HG03565 (cell line): ENCODE measurements around the gene PACS1.

Experiments
- ATAC-seq: cut with Tn5 transposase; IDR thresholded peaks from one replicate; pipeline ENCODE4 v1.9.1; 2021; ENCODE audit warnings: mild to moderate bottlenecking, moderate library complexity; ENCODE audit not compliant: unreplicated experiment

Gene PACS1

DNA sequence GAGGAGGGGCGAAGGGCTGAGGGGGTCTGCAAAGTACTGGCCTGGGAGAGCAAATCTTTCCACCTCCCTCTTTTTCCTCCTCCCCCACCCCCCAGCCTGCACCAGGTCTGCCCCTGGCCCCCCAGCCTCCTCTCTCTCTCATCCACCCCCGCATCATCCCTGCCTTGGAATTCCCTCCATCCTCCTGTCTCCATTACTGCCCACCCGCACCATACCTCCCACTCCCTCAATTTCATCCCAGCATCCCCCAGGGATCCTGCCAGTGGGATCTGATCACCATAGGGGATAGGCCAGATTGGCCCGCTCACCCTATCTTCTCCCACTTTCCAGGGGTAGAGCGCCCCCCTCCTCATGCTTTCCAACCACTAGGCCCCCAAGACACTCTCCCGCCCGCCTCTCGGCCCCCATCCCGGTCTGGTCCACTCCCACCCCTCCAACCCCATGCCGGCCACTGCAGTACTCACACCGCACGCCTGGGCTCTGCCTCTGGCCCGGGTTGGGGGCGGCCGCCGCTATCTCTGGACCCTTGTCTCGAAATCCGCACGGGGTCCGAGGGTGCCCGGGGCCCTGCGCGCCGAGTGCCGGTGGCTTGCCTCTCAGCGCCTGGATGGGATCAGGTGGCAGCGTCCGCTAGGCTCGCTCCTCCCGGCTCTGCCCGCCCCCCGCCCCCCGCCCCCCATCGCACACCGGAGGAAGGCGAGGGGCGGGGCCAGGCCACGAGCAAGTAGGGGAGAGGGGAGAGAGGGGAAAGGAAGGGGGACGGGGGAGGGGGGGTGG lies 21.3 kb upstream of the PACS1 start, which contains the start of gene GAL3ST3:
GAL3ST3 (minus strand) TSS at position 615 of the 777 bp plus-strand sequence. CDS start 3,746 bp downstream, outside the sequence.
- no peak for ATAC-seq

DNA sequence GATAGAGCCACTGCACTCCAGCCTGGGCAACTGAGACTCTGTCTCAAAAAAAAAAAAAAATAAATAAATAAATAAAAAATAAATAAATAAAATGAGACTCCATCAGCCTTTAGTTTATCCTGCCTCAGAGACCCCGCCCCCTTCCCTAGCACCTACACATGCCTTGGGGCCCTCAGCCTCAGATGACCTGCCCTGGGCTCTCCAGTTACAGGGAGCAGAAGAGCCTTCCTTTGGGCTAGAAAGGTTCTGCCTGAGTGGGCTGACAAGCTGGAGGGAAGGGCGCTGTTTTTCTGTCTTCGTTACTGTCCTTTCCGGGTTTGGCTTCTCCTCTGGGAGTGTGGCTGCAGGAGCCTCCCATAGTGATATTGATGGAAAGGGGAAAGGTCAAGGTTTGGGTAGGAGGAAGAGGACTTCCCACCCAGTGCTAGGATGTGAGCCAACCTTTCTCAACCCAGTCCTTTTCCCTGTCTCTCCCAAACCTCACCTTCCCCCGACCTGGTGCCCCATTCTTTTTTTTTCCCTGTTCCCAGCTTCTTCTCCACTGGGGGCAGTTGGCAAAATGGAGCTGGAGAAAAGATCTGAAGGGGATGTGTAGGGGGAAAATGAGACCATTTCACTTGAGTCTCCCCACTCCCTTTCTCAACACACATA lies 19.4 kb upstream of the PACS1 start:
- no peak for ATAC-seq

DNA sequence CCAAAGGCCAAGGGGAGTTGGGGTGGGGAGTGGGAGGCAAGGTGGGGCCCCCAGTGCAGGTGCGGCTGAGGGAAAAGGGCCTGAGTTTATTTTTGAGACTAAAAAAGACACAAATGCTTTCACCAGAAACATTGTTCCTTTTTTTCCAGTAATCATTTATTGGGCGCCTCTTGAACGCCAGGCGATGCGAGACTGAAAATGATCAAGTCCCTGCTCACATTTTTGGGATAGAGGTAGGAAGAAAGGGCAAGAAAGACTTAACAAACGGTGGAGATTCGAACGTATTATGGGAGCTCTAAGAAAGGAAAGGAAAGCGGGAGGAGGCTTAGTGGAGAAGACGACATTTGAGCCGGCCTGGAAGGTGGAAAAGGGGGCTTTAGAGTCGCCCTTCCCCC lies 18.7 kb upstream of the PACS1 start:
- ATAC-seq, result no peak

DNA sequence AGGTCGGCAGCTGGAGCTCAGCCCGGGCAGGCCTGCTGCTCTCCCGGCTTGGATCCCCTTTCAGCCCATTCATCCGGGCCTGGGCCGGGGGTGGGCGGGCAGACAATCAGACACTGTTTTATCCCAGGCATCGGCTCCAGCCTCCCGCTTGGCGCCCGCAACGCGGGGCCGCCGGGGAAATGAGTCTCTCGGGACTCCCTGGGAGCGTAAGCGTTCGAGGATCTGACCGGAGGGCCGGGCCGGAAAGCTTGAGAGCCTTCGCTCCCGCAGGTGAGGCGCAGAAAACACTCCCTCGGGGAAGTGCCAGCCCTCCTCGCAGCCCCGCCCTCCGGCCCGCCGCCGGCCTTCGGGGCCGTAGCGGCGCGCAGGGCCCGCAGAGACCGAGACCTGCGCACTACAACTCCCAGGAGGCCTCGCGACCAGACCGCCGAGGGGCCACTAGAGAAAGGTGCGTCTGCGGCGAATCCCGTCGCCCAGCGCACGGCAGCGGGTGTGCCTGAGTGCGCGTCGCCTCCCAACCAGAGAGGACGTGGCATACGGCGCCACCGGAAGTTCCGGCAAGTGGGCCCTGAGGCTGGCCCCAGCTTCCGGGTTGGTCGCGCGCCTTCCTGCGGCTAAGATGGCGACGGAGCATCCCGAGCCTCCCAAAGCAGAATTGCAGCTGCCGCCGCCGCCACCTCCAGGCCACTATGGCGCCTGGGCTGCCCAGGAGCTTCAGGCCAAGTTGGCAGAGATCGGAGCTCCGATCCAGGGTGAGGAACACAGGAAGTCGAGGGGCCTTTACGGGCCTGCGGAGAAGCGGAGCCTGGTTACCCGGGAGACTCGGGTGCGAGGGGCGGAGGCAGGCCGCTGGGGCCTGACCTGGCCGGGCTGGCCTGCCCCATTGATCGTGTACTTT lies 18.1 kb upstream of the PACS1 start, which contains the start of gene SF3B2:
SF3B2 (plus strand) TSS at position 599 of the 898 bp plus-strand sequence; CDS start at position 620, 21 bp downstream.
- ATAC-seq, result peak; percentile 92

DNA sequence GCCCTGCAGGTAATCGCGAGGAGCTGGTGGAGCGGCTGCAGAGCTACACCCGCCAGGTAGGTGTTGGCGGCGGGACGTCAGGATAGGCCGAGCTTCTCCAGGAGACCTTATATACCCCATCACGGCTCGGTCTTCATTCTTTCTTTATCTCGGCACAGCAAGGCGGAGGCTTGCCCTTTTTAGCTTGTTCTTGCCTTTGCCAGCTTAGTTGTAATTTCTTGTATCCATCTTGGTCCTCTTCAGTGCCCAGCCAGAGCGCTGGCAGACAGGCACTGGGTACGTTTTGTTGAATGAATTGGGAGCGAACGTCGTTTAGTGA lies 17.4 kb upstream of the PACS1 start:
- ATAC-seq, result no peak

DNA sequence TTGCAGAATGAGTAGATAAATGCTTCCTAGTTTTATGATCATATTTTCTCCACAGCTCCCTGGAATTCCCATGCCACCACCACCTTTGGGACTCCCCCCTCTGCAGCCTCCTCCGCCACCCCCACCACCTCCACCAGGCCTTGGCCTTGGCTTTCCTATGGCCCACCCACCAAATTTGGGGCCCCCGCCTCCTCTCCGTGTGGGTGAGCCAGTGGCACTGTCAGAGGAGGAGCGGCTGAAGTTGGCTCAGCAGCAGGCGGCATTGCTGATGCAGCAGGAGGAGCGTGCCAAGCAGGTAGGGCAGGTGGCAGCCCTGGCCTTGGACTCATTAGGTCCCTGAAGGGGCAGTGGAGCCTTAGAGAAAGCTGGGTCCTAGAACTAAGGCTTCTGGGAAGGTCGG lies 15.1 kb upstream of the PACS1 start:
- ATAC-seq, result no peak

DNA sequence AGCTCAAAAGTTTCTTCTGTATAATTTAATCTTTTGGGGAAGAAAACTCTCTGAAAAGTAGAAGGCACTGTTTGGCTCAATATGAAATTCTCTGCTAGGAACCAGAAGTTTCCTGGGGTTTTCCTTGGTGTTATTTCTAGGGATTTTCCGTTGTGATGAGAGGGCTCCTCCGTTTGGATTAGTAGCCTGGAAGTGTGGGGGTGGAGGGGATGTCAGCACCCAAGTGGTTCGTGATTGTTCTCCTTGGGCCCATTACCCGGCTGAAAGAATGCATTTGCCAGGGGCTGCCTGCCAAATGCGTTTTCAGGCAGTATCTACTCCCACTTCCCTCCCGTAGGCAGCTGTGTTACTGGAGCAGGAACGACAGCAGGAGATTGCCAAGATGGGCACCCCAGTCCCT lies 13.6 kb upstream of the PACS1 start:
- ATAC-seq, result no peak

DNA sequence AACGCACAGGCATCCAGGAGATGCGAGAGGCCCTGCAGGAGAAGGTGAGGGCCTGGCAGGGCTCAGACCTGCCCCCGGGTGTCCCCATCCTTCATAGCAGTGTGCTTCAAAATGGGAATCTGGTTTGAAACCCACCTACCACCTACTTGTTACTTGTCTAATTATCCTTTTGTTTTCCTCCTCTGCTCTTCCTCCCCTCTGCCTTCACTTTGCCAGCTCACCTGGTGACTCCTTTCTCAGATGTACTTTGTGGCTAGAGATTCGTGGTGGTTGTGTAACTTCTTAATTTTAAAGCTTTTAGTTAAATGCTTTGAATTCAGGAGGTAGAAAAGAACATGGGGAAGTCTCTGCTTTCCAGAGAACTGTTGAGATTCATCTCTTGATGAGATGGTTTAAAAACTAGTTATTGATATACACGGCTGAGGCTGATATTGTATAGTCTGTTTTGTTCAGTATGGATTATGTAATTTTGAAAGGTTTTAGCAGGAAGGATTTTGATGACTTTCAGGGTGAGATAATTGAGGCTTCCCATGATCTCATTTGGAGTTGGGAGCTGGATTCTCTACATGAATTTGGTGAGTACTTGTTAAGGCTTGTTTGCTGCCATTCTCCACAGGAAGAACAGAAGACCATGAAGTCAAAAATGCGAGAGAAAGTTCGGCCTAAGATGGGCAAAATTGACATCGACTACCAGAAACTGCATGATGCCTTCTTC lies 9.9 kb upstream of the PACS1 start:
- no peak for ATAC-seq

DNA sequence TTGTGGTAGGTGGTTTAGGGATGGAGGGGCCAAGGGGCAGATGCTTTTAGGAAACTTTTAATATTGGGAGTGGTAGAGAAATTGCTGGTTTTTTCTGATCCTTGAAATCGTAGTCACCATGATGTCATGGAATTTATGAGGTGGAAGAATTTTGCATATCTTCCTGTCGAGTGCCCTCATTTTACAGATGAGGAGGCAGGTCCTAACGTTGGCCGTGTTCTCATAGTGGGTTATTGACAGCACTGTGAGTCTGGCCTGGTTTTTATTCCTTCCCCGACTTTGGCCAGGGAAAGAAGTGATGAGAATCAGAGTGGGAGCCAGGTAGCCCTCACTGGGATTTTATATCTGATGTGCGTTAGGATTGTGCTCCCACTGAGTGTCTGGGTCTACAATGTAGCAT lies 8.8 kb upstream of the PACS1 start:
- no peak for ATAC-seq

DNA sequence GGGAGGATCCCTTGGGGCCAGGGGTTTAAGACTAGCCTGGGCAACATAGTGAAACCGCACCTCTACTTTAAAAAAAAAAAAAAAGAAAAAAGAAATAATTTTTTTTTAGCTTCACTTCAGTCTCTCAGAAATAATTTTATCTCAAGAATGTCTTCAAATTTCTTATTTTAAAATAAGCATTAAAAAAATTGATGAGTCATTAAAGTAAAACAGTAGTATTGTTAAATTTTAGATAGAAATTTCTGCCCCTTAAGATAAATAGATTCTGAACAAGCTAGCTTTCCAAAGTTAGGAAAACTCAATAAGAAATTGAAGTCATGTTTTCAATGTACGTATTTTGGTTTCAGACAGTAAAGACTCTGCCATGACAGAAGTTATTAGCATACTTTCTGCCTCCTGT lies 7.7 kb upstream of the PACS1 start:
- no peak for ATAC-seq

DNA sequence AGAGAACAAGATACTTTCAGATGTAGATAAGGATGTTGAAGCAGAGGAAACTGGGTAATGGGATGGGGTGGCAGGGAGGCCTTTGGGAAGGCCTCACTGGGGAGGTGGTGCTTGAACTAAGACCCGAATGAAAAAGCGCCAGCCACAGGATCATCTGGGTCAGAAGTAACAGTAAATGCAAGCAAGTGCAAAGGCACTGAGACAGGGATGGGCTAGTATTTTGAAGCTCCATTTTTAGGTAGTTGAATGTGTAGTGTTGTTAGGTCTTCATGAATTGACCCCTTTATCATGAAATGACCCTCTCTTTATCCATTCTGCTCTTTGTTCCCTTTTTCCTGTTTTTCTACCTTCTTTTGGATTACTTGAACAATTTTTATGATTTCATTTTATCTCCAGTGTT lies 6.2 kb upstream of the PACS1 start:
- ATAC-seq, result no peak

DNA sequence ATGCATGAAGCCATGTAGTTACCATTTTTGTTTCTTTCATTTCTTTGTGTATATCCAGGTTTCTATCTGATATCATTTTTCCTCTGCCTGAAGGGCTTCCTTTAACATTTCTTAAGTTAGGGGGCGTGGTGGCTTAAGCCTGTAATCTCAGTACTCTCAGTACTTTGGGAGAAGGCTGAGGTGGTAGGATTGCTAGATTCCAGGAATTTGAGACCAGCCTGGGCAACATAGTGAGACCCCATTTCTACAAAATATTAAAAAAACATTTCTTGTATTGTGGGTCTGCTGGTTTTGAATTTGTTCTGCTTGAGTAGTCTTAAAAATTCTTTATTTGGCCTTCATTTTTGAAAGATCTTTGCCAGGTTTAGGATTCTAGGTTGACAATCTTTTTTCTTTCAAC lies 5.5 kb upstream of the PACS1 start:
- ATAC-seq, result no peak

DNA sequence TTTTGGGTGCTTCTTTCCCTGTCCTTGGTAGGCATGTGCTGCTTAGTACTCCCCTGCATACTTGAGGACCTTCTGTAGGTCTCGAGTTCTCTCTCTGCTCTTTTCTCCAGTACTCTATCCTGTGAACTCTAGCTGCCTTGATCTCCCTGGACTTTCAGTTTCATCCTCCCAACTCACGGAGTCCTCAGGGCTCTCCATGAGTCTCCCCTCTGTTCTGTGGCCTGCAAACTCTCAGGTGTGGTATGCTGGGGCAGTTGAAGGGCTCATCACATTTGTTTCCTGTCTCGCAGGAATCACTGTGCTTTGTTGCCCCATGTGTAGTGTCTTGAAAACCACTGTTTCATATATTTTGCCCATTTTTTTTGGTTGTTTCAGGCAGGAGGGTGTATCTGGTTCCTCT lies 3.3 kb upstream of the PACS1 start:
- no peak for ATAC-seq

DNA sequence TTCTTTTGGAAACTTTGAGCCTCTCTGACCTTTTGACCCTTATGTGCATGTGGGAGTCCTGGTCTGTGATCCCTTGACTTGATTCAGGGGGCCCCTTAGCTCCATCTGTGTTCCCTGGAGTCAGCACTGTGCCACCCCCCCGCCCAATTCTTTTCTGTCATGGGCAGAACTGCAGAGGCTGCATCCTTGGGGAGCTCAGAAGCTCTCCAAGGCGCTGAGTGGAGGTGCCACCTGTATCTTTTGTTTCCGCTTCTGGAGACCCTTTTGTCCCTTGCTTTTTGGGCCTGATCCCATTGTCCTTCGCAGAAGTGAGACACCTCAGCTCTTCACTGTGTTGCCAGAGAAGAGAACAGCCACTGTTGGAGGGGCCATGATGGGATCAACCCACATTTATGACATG lies 2.4 kb upstream of the PACS1 start:
- no peak for ATAC-seq

DNA sequence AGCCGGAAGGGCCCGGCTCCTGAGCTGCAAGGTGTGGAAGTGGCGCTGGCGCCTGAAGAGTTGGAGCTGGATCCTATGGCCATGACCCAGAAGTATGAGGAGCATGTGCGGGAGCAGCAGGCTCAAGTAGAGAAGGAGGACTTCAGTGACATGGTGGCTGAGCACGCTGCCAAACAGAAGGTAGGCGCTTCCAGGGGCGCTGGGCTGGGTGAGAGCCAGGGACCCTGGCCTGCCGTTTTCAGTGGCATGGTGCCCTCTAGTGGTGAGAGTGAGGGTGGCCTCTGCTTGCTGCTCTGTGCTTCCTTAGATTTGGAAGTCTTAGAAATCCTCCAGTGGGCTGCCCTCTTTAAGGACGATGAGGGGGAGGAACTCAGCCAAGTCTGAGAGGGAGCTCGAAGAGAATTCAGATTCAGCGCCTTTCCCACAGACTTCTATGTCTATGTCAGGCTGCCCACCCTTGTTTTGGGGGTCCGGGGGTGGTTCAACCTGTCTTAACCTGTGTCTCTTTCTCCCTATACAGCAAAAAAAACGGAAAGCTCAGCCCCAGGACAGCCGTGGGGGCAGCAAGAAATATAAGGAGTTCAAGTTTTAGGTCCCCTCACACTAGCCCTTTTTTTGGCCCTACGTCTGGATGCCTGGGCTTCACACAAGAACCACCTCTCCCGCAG lies 1.8 kb upstream of the PACS1 start:
- no peak for ATAC-seq

DNA sequence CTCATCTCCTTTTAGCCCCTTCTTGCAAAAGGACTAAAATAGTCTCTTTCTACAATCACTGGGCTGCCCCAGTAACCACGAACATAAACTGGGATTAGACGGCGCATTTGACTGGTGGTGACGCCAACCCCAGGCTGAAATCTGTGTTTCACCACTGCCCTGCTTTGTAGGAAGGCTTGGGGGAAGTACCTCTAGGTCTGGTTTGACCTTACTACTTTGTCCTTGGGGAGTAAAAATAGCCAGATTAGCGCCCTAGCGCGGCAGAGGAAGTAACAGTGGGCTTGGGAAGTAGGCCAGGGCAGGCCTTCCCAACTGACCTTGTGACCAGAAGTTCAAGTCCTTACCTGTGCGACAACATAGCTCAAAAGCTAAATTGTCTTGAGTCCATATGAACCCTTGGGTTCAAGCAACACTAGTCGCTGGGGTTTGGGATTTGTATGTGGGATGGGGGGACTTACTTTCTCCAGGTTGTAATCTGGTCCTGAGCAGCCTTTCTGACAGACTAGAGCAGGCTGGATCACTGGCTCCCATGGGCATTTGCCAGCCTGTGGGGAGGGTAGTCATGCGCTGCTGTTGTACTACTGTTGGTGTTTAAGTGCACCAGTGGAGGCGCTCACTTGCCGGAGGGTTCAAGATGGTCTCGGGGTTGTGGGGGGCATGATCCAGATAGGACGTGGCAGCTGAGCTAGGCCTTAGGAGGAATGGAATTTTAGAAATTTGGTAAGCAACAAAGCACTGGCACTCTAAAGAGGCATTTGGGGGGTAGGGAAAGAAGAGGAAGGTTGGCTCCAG lies 953 bp upstream of the PACS1 start:
- no peak for ATAC-seq

DNA sequence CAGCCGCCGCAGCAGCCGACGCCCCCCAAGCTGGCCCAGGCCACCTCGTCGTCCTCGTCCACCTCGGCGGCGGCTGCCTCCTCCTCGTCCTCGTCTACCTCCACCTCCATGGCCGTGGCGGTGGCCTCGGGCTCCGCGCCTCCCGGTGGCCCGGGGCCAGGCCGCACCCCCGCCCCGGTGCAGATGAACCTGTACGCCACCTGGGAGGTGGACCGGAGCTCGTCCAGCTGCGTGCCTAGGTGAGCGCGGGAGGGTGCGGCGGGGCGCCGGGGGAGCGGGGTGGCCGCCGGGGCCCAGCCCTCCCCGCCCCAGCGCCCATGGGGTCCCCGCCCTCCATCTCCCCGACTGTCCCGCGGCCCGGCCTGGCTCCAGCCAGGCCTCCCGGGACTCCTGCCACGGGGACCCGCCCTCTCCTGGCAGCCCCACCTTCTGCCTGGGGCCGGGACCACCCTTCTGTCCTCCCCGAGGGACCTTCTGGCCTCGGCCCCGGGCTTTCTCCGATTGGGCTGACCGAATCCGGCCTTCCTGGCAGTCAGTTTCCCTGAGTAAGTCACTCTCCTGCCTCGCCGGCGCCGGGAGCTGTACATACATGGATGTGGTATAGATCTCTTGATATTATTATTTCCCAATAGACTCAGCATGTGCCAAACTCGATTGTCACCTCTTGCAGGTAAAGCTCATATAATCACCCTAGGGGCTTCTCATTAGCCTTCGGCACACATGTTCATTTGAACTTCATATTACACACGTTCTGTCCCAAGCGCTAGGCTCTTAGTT lies 720 bp downstream of the PACS1 start:
- ATAC-seq, result no peak

DNA sequence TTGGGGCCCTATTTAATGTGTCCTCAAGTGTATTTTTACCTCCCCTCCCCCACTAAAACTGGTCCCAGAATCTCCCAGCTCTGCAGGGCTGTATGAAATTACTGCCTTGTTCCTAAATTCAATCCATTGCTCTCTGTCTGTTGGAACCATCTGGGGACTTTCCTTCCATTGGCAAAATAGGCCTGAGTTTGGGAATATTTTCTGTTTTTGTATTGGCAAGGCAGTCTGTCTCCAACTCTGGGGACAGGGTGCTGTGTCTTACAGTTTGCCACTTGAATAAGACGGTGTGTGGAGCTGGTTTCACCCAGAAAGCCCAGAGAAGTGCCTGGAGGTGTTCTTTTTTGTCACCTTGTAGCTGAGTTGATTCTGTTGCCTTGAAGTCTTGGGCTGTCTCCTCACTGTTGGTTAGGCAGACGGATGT lies 1.3 kb downstream of the PACS1 start:
- ATAC-seq, result no peak

DNA sequence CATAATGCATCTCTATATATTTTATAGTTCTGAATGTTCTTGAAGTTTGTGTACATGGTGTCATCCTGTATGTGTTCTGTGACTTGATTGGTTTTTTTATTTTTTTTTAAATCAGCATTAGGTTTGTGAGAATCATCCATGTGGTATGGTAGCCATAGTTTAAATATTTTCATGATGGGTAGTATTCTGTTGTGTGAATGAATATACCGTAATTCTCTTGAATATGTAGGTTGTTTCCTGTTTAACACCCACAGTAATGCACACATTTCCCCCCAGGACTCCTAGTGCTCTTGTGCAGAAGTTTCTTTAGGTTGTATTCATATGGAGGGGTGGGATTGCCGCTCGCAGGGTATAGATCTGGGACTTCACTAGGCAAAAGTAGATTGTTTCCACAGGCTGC lies 2.0 kb downstream of the PACS1 start:
- ATAC-seq, result no peak
